DOHH2 (cell line): ENCODE results near the gene HSD3B7.

Source experiments
- H3F3A ChIP-seq: fragments of 200-600 bp; sonication (generic), shearing (Covaris generic); 2 replicates; pipeline ENCODE4 v1.6.0; 2016; ENCODE audit warnings: antibody characterized with exemption, mild to moderate bottlenecking; ENCODE audit not compliant: control insufficient read depth, insufficient read depth
- H3K27ac ChIP-seq: fragments of 200-600 bp; sonication (generic); 2 replicates; pipeline ENCODE4 v1.5.1; 2014; ENCODE audit warnings: low read depth, mild to moderate bottlenecking, low read length, moderate library complexity
- H3K27me3 ChIP-seq: fragments of 200-600 bp; sonication (generic); 2 replicates; pipeline ENCODE4 v1.6.1; 2014; ENCODE audit warnings: mild to moderate bottlenecking, low read length, mixed read lengths; ENCODE audit not compliant: control insufficient read depth
- H3K36me3 ChIP-seq: fragments of 200-600 bp; sonication (generic); 2 replicates; pipeline ENCODE4 v1.6.1; 2014; ENCODE audit warnings: mild to moderate bottlenecking, low read length, moderate library complexity, mixed read lengths; ENCODE audit not compliant: control insufficient read depth
- H3K4me1 ChIP-seq: fragments of 200-600 bp; sonication (generic); 2 replicates; pipeline ENCODE4 v1.6.1; 2014; ENCODE audit warnings: mild to moderate bottlenecking, low read length, mixed read lengths; ENCODE audit not compliant: control insufficient read depth
- H3K4me2 ChIP-seq: fragments of 200-600 bp; sonication (generic); 2 replicates; pipeline ENCODE4 v1.6.0; 2014; ENCODE audit warnings: mild to moderate bottlenecking, low read length, moderate library complexity
- H3K4me3 ChIP-seq: fragments of 200-600 bp; sonication (generic); 2 replicates; pipeline ENCODE4 v1.5.1; 2014; ENCODE audit warnings: mild to moderate bottlenecking, low read length, mixed read lengths
- H3K79me2 ChIP-seq: fragments of 200-600 bp; sonication (generic); 2 replicates; pipeline ENCODE4 v1.6.1; 2014; ENCODE audit warnings: mild to moderate bottlenecking, low read length, mixed read lengths; ENCODE audit not compliant: control insufficient read depth
- H3K9me2 ChIP-seq: fragments of 200-600 bp; sonication (generic); replicated peaks from 2 replicates; pipeline ENCODE4 v1.6.1; 2014; ENCODE audit warnings: mild to moderate bottlenecking, low read length, mixed read lengths; ENCODE audit not compliant: control insufficient read depth
- H3K9me3 ChIP-seq: fragments of 200-600 bp; sonication (generic); 2 replicates; pipeline ENCODE4 v1.6.1; 2014; ENCODE audit warnings: antibody characterized with exemption, low read length, mixed read lengths; ENCODE audit not compliant: control insufficient read depth, insufficient read depth
- H4K20me1 ChIP-seq: fragments of 200-600 bp; sonication (generic); 2 replicates; pipeline ENCODE4 v1.6.0; 2014; ENCODE audit warnings: low read depth, mild to moderate bottlenecking, antibody characterized with exemption, low read length, moderate library complexity; ENCODE audit not compliant: control insufficient read depth, insufficient read depth
- CTCF ChIP-seq: fragments of 200-600 bp; sonication (generic); IDR thresholded peaks from one replicate; pipeline ENCODE4 v1.5.1; 2014; ENCODE audit warnings: antibody characterized with exemption, mild to moderate bottlenecking, low read depth, low read length; ENCODE audit not compliant: poor library complexity, severe bottlenecking
- EZH2phosphoT487 ChIP-seq: fragments of 200-600 bp; sonication (generic); IDR thresholded peaks from 2 replicates; pipeline ENCODE4 v1.6.1; 2017; ENCODE audit warnings: borderline replicate concordance, mild to moderate bottlenecking, antibody characterized with exemption, low read length, moderate library complexity, mixed read lengths

Gene HSD3B7

GRCh38 chr16:31003744-31004143 lies 18.7 kb downstream of the HSD3B7 start:
- Histone ChIP-seq H4K20me1 (no peaks in the 10 kb centered on the region), H3K36me3 (no peaks in the 10 kb centered on the region), H3K79me2 (no peaks in the 10 kb centered on the region), H3K27ac (no peak overlapping the region), H3F3A (no peaks in the 10 kb centered on the region), H3K9me2 (no peaks in the 10 kb centered on the region), H3K4me3 (no peak overlapping the region), H3K27me3 (peaks cover 6% of the 10 kb centered on the region), H3K9me3 (no peaks in the 10 kb centered on the region), H3K4me2 (no peak overlapping the region), H3K4me1 (no peaks in the 10 kb centered on the region)
- TF ChIP-seq EZH2phosphoT487 (no peak), CTCF (no peak)

- Histone ChIP-seq H3K27me3 (peaks cover 4% of the 10 kb centered on the region; the same call in 1 of the 2 replicates), H3K79me2 (no peaks in the 10 kb centered on the region), H3K4me2 (no peak overlapping the region), H3K4me1 (no peaks in the 10 kb centered on the region), H3F3A (no peaks in the 10 kb centered on the region), H4K20me1 (no peaks in the 10 kb centered on the region), H3K9me3 (no peaks in the 10 kb centered on the region), H3K9me2 (no peaks in the 10 kb centered on the region), H3K4me3 (no peak overlapping the region), H3K36me3 (no peaks in the 10 kb centered on the region), H3K27ac (no peak overlapping the region)
- no peak for TF ChIP-seq EZH2phosphoT487
- no peak for TF ChIP-seq CTCF
These were observed 19.7 kb downstream of the HSD3B7 start for GRCh38 chr16:31004658-31005057.

- H3K4me3 ChIP-seq, result no peak overlapping the region
- H3K4me1 ChIP-seq, result no peaks in the 10 kb centered on the region
- H3F3A ChIP-seq, result no peaks in the 10 kb centered on the region
- H3K9me2 ChIP-seq, result no peaks in the 10 kb centered on the region
- no peaks in the 10 kb centered on the region for H3K9me3 ChIP-seq
- H3K36me3 ChIP-seq, result no peaks in the 10 kb centered on the region
- H3K4me2 ChIP-seq, result no peak overlapping the region
- H3K79me2 ChIP-seq, result no peaks in the 10 kb centered on the region
- no peak for TF ChIP-seq EZH2phosphoT487
- TF ChIP-seq CTCF, result no peak
- H3K27ac ChIP-seq, result no peak overlapping the region
- H4K20me1 ChIP-seq, result no peaks in the 10 kb centered on the region
- H3K27me3 ChIP-seq, result peaks cover 4% of the 10 kb centered on the region; the same call in 1 of the 2 replicates
These were observed 20.5 kb downstream of the HSD3B7 start for GRCh38 chr16:31005350-31006085.
